H1 (cell line): ENCODE measurements around the gene RGS3. TPM values are rescaled to one million over a fixed set of nuclear protein-coding genes. Genes with fewer than 3 reads are reported as not detected.

Source experiments
- CTCF ChIA-PET: fragments of 300-600 bp; sonication (Branson Sonifier 250); formaldehyde crosslinking; loops from one replicate; lab custom pipeline; 2021; ENCODE audit not compliant: partially characterized antibody; lab: Charles Lee
- POLR2A ChIA-PET: fragments of 300-600 bp; sonication (Branson Sonifier 250); formaldehyde crosslinking; loops from one replicate; lab custom pipeline; 2021; ENCODE audit warnings: inconsistent platforms; ENCODE audit not compliant: partially characterized antibody; lab: Charles Lee
- DNase-seq, 2 experiments: peaks; one replicate each; pipeline versions ENCODE4 v3.0.0 to v3.0.0-alpha.2; 2010 to 2022; ENCODE audit warnings: low spot score in 2 of 2, low read depth in 1 of 2, mixed read lengths in 1 of 2
- FAIRE-seq: peaks from 2 replicates; lab custom pipeline; 2011; peaks lifted over from hg19 to GRCh38; lab: Jason Lieb, UNC
- H2AFZ ChIP-seq: 2 replicates; pipeline ENCODE4 v1.8.1; 2012; ENCODE audit warnings: low read length, inconsistent platforms
- H2AK5ac ChIP-seq: 2 replicates; pipeline ENCODE4 v1.6.1; 2013; ENCODE audit warnings: low read depth, low read length
- H2BK120ac ChIP-seq: replicated peaks from 2 replicates; pipeline ENCODE3; 2013; ENCODE audit warnings: low read depth, low read length, inconsistent platforms
- H2BK12ac ChIP-seq: 2 replicates; pipeline ENCODE4 v1.6.1; 2013; ENCODE audit warnings: low read depth, low read length
- H2BK15ac ChIP-seq: 2 replicates; pipeline ENCODE4 v1.6.1; 2013; ENCODE audit warnings: low read length
- H2BK20ac ChIP-seq: 2 replicates; pipeline ENCODE4 v1.6.1; 2013; ENCODE audit warnings: low read length
- H2BK5ac ChIP-seq: 2 replicates; pipeline ENCODE4 v1.6.1; 2013; ENCODE audit warnings: low read depth, low read length
- H3K14ac ChIP-seq: 2 replicates; pipeline ENCODE4 v1.6.1; 2013; ENCODE audit warnings: inconsistent platforms; ENCODE audit not compliant: insufficient read length
- H3K18ac ChIP-seq: 2 replicates; pipeline ENCODE4 v1.6.1; 2013; ENCODE audit warnings: low read length; ENCODE audit errors: extremely low read depth
- H3K23ac ChIP-seq: 2 replicates; pipeline ENCODE4 v1.6.1; 2013; ENCODE audit warnings: inconsistent platforms; ENCODE audit not compliant: insufficient read length
- H3K23me2 ChIP-seq: 2 replicates; pipeline ENCODE4 v1.6.1; 2013; ENCODE audit warnings: low read depth, low read length
- H3K27ac ChIP-seq: 2 replicates; pipeline ENCODE4 v1.6.1; 2011; ENCODE audit warnings: low read depth, low read length, inconsistent platforms
- H3K27me3 ChIP-seq, 4 experiments: replicated peaks in 1 of 4; 1 replicate in 1 of 4; 2 replicates in 3 of 4; pipeline versions ENCODE4 v1.6.1 to v1.8.1; 2011 to 2013; ENCODE audit warnings: low read length in 3 of 4, mild to moderate bottlenecking in 3 of 4, inconsistent platforms in 2 of 4, mixed read lengths in 2 of 4, moderate library complexity in 1 of 4; ENCODE audit not compliant: control insufficient read depth in 3 of 4, insufficient read depth in 3 of 4; ENCODE audit errors: extremely low read depth in 1 of 4
- H3K36me3 ChIP-seq, 4 experiments: 2 replicates each; pipeline versions ENCODE4 v1.6.1 to v1.8.1; 2011 to 2013; ENCODE audit warnings: mild to moderate bottlenecking in 4 of 4, low read length in 3 of 4, moderate library complexity in 2 of 4, control low read depth in 1 of 4, inconsistent platforms in 1 of 4; ENCODE audit not compliant: insufficient read depth in 4 of 4, control insufficient read depth in 2 of 4
- H3K4ac ChIP-seq: replicated peaks from 2 replicates; pipeline ENCODE3; 2013; ENCODE audit warnings: low read length, low read depth, mixed read lengths, inconsistent platforms; ENCODE audit not compliant: insufficient read length
- H3K4me1 ChIP-seq, 4 experiments: replicated peaks in 1 of 4; 1 replicate in 1 of 4; 2 replicates in 3 of 4; pipeline versions ENCODE4 v1.6.1 to v1.8.1; 2011 to 2013; ENCODE audit warnings: low read length in 3 of 4, inconsistent platforms in 2 of 4, mixed read lengths in 1 of 4; ENCODE audit not compliant: insufficient read depth in 4 of 4, control insufficient read depth in 3 of 4
- H3K4me2 ChIP-seq, 2 experiments: 2 replicates each; pipeline versions ENCODE4 v1.6.1 to v1.8.1; 2011 to 2013; ENCODE audit warnings: low read depth in 2 of 2, low read length in 2 of 2, control low read depth in 1 of 2, inconsistent platforms in 1 of 2, mild to moderate bottlenecking in 1 of 2; ENCODE audit not compliant: insufficient read depth in 1 of 2
- H3K4me3 ChIP-seq, 4 experiments: fragments of 200-600, 300-600 bp in 1 of 4; sonication (generic), shearing (Covaris generic), sonication (Bioruptor Twin) in 1 of 4; 2 replicates each; pipeline versions ENCODE4 v1.5.1 to v1.8.1; 2011 to 2016; ENCODE audit warnings: low read length in 4 of 4, low read depth in 3 of 4, control low read depth in 2 of 4, inconsistent platforms in 2 of 4, mild to moderate bottlenecking in 2 of 4, mixed read lengths in 1 of 4, moderate library complexity in 1 of 4; ENCODE audit not compliant: insufficient read depth in 2 of 4; ENCODE audit errors: extremely low read depth in 1 of 4
- H3K56ac ChIP-seq: replicated peaks from 2 replicates; pipeline ENCODE3; 2013; ENCODE audit warnings: low read depth, mild to moderate bottlenecking, mixed read lengths, low read length, inconsistent platforms; ENCODE audit not compliant: insufficient read length
- H3K79me1 ChIP-seq: 2 replicates; pipeline ENCODE4 v1.6.1; 2013; ENCODE audit warnings: low read depth, low read length, control low read depth
- H3K79me2 ChIP-seq, 2 experiments: 2 replicates each; pipeline versions ENCODE4 v1.6.1 to v1.8.1; 2012 to 2013; ENCODE audit warnings: low read length in 2 of 2, mild to moderate bottlenecking in 2 of 2, inconsistent platforms in 1 of 2; ENCODE audit not compliant: insufficient read depth in 2 of 2, control insufficient read depth in 1 of 2
- H3K9ac ChIP-seq, 4 experiments: replicated peaks in 1 of 4; 1 replicate in 1 of 4; 2 replicates in 3 of 4; pipeline versions ENCODE4 v1.6.1 to v1.8.1; 2011 to 2013; ENCODE audit warnings: low read depth in 3 of 4, low read length in 3 of 4, control low read depth in 2 of 4, mild to moderate bottlenecking in 2 of 4, moderate library complexity in 2 of 4, inconsistent platforms in 1 of 4; ENCODE audit errors: extremely low read depth in 1 of 4
- H3K9me3 ChIP-seq, 2 experiments: 2 replicates each; pipeline versions ENCODE4 v1.6.1 to v1.8.1; 2012 to 2013; ENCODE audit warnings: mild to moderate bottlenecking in 2 of 2, moderate library complexity in 2 of 2, control low read depth in 1 of 2, inconsistent platforms in 1 of 2, low read depth in 1 of 2, low read length in 1 of 2, mixed read lengths in 1 of 2; ENCODE audit not compliant: insufficient read depth in 2 of 2
- H4K20me1 ChIP-seq, 2 experiments: replicated peaks in 1 of 2; 2 replicates each; pipeline versions ENCODE3 to v1.8.1; 2011 to 2013; ENCODE audit warnings: inconsistent platforms in 2 of 2, low read length in 2 of 2, mild to moderate bottlenecking in 1 of 2; ENCODE audit not compliant: insufficient read depth in 2 of 2, control insufficient read depth in 1 of 2
- H4K5ac ChIP-seq: 2 replicates; pipeline ENCODE4 v1.6.1; 2013; ENCODE audit warnings: low read length, low read depth, mixed read lengths, inconsistent platforms; ENCODE audit not compliant: insufficient read length
- H4K8ac ChIP-seq: 2 replicates; pipeline ENCODE4 v1.8.0; 2013; ENCODE audit warnings: mild to moderate bottlenecking, moderate library complexity, low read length, inconsistent platforms; ENCODE audit not compliant: insufficient read depth; ENCODE audit errors: extremely low read depth
- H4K91ac ChIP-seq: replicated peaks from 2 replicates; pipeline ENCODE3; 2013; ENCODE audit warnings: low read length, mixed read lengths, inconsistent platforms; ENCODE audit not compliant: insufficient read length
- FOSL1 ChIP-seq: IDR thresholded peaks from 2 replicates; pipeline ENCODE4 v1.6.1; 2011; ENCODE audit warnings: mild to moderate bottlenecking, low read depth, low read length, moderate library complexity; ENCODE audit not compliant: insufficient read depth
- GABPA ChIP-seq: IDR thresholded peaks from 2 replicates; pipeline ENCODE4 v1.6.1; 2011; ENCODE audit warnings: mild to moderate bottlenecking, low read length, moderate library complexity, borderline replicate concordance; ENCODE audit not compliant: insufficient read depth
- MAFK ChIP-seq: IDR thresholded peaks from 2 replicates; pipeline ENCODE4 v1.6.1; 2012; ENCODE audit warnings: low read depth, mild to moderate bottlenecking, improper control_type of control experiment, low read length
- POLR2AphosphoS5 ChIP-seq: IDR thresholded peaks from 2 replicates; pipeline ENCODE4 v1.6.1; 2011; ENCODE audit warnings: low read depth, low read length
- RNF2 ChIP-seq: fragments of 200-900, 300-1000 bp; sonication (generic); IDR thresholded peaks from 2 replicates; pipeline ENCODE4 v1.7.1; 2016; ENCODE audit warnings: borderline replicate concordance, low read depth, mild to moderate bottlenecking, antibody characterized with exemption, low read length; ENCODE audit not compliant: poor library complexity, severe bottlenecking; ENCODE audit errors: missing control alignments
- SIN3A ChIP-seq, 2 experiments: IDR thresholded peaks in 1 of 2; conservative IDR thresholded peaks in 1 of 2; 2 replicates each; pipeline ENCODE4 v1.6.1; 2011 to 2012; ENCODE audit warnings: low read length in 2 of 2, improper control_type of control experiment in 1 of 2, low read depth in 1 of 2, mild to moderate bottlenecking in 1 of 2
- SIX5 ChIP-seq: IDR thresholded peaks from 2 replicates; pipeline ENCODE4 v1.6.1; 2011; ENCODE audit warnings: mild to moderate bottlenecking, low read depth, low read length
- TBP ChIP-seq: IDR thresholded peaks from 2 replicates; pipeline ENCODE4 v1.6.1; 2011; ENCODE audit warnings: low read depth, low read length, improper control_type of control experiment
- WGBS, 2 experiments: shearing (Covaris generic) in 1 of 2; methylation state at CpG; one replicate each; pipeline versions ENCODE4 v1.1.6 to v1.1.7; 2013 to 2015; ENCODE audit warnings: low lambda C conversion rate in 2 of 2, mixed read lengths in 2 of 2, inconsistent platforms in 1 of 2, low coverage in 1 of 2, missing lambda C conversion rate in 1 of 2; ENCODE audit not compliant: insufficient replicate concordance in 2 of 2, insufficient coverage in 1 of 2, insufficient read length in 1 of 2; ENCODE audit errors: extremely low coverage in 1 of 2, missing lambda C conversion rate in 1 of 2; 5-methylcytosine and 5-hydroxymethylcytosine counted together
- polyA plus RNA-seq, 7 experiments: library from polyadenylated mRNA; depleted of rRNA in 3 of 7; stranded (reverse) in 5 of 7; unstranded in 2 of 7; fragments of >200 nt in 5 of 7; fragments of 200-250 nt in 2 of 7; gene quantifications; 1 replicate in 5 of 7; 2 replicates in 1 of 7; 4 replicates in 1 of 7; pipeline versions ENCODE4 v1.2.1 to v1.2.3, GENCODE V29; 2011 to 2013; ENCODE audit warnings: missing spikeins in 2 of 7, mixed read lengths in 2 of 7
- total RNA-seq: library from RNA; stranded (reverse); fragmentation: NEBNext Ultra II Directional; extraction: Animal tissue kit (Norgen Biotek cat#: 25700); gene quantifications from 2 replicates; pipeline ENCODE4 v1.2.1, GENCODE V29; 2021
- TF ChIP-seq, protein P1 (sequence below): IDR thresholded peaks from 2 replicates; pipeline ENCODE4 v1.6.1; 2011; ENCODE audit warnings: low read depth, mild to moderate bottlenecking, low read length; ENCODE audit not compliant: insufficient read depth

RGS3 gene
- total and polyA plus RNA-seq, 2 of the 8 experiments (the other 6 are each of a cell fraction or from before 2014, with no cell fraction given): 12.6 to 18.2 TPM

DNA sequence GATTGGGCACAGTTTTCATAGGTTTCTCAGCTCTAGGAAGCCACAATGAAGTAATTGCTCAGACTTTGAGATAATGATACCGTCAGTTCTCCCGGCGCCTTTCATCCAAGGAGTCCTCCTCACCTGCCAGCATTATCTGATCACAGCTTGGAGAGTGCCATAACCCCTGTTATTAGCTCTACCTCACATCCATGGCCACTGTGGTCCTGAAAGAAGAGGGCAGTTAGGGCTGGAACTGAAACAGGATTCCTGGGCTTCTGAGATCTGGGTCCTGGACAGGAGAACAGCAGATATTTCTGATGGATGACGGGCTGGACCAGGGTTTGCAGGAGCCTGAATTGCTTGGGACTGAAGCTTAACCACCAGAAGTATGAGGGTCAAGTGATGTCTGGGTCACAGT, 13.5 kb downstream of the RGS3 start:
- H3K14ac ChIP-seq: no peak overlapping the region
- no peak overlapping the region for H3K23ac ChIP-seq
- H3K79me1 ChIP-seq: no peaks in the 10 kb centered on the region
- H2BK5ac ChIP-seq: no peak overlapping the region
- no peaks in the 10 kb centered on the region for H3K9me3 ChIP-seq
- H3K56ac ChIP-seq: no peak overlapping the region
- no peak overlapping the region; a peak in 1 of 4 replicates for H3K4me2 ChIP-seq
- H4K91ac ChIP-seq: no peak overlapping the region
- CTCF ChIA-PET: interaction anchor here (1.0 to 1.5 kb wide), 3 partner anchors 11 to 114 kb away, joined by 3 to 5 read pairs (median 4); no protein-coding TSS in a partner anchor
- POLR2A ChIA-PET: no interaction called here
- no peak overlapping the region for H3K27ac ChIP-seq
- no peak overlapping the region for H2AK5ac ChIP-seq
- H4K20me1 ChIP-seq: no peaks in the 10 kb centered on the region
- H3K36me3 ChIP-seq: no peaks in the 10 kb centered on the region
- no peak overlapping the region for H2BK20ac ChIP-seq
- no peaks in the 10 kb centered on the region for H3K79me2 ChIP-seq
- no peak overlapping the region for H3K4me3 ChIP-seq
- WGBS, 2 experiments: 91% methylated on average over 4 of the region's 4 CpGs; no CpG with 5 or more reads in 1 of the 2 experiments
- no peak overlapping the region for H3K4ac ChIP-seq
- FAIRE-seq: no peak
- H4K5ac ChIP-seq: no peak overlapping the region
- no peak overlapping the region for H2BK120ac ChIP-seq
- no peak overlapping the region for H3K9ac ChIP-seq
- H4K8ac ChIP-seq: no peak overlapping the region
- no peak overlapping the region for H2AFZ ChIP-seq
- DNase-seq: no peak
- peaks cover 0 to 5% (median 2%) of the 10 kb centered on the region in 4 experiments; a peak in 3 of 7 replicates for H3K4me1 ChIP-seq
- TF ChIP-seq FOSL1 (no peak), SIX5 (no peak), TBP (no peak), POLR2AphosphoS5 (no peak), MAFK (no peak), RNF2 (no peak), GABPA (no peak), SIN3A (conservative IDR thresholded peaks at IDR 0.05 in 1 of 2, IDR thresholded peaks at IDR 0.05 in 1 of 2; ENCODE audit: low read depth in 1 of 2, low read length in 2 of 2) (no peak)
- TF ChIP-seq, protein P1, sequence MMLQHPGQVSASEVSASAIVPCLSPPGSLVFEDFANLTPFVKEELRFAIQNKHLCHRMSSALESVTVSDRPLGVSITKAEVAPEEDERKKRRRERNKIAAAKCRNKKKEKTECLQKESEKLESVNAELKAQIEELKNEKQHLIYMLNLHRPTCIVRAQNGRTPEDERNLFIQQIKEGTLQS: no peak
- H3K18ac ChIP-seq: no peak overlapping the region
- no peak overlapping the region for H2BK15ac ChIP-seq
- H3K23me2 ChIP-seq: no peaks in the 10 kb centered on the region
- H2BK12ac ChIP-seq: no peak overlapping the region
- no peaks in the 10 kb centered on the region for H3K27me3 ChIP-seq
